DOHH2 (cell line): ENCODE results near the gene GDF10.

Source experiments
- EZH2phosphoT487 ChIP-seq: fragments of 200-600 bp; sonication (generic); IDR thresholded peaks from 2 replicates; pipeline ENCODE4 v1.6.1; 2017; ENCODE audit warnings: borderline replicate concordance, mild to moderate bottlenecking, antibody characterized with exemption, low read length, moderate library complexity, mixed read lengths
- TF ChIP-seq, protein P1 (sequence below): fragments of 200-600 bp; sonication (generic); IDR thresholded peaks from one replicate; pipeline ENCODE4 v1.5.1; 2014; ENCODE audit warnings: antibody characterized with exemption, mild to moderate bottlenecking, low read depth, low read length; ENCODE audit not compliant: poor library complexity, severe bottlenecking

DNA sequence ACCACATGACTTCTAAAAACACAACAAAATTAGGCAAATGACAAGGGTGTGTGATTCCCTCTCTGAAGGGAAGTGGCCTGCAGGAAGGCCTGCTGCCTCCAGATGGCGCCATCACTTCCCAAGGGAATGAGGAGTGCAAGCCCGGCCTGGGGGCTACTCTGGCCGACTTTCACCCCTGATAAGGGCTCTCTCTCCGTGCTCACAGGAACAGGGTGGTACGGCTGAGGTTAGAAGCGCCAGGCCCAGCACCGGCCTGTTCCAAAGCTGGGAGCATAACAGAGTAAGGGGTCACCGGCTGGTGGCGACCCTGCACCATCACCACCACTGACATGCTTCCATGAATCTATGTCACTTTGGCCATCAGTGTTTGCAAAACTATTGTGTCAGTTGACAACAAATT, 61.3 kb downstream of the GDF10 start:
- TF ChIP-seq, protein P1, sequence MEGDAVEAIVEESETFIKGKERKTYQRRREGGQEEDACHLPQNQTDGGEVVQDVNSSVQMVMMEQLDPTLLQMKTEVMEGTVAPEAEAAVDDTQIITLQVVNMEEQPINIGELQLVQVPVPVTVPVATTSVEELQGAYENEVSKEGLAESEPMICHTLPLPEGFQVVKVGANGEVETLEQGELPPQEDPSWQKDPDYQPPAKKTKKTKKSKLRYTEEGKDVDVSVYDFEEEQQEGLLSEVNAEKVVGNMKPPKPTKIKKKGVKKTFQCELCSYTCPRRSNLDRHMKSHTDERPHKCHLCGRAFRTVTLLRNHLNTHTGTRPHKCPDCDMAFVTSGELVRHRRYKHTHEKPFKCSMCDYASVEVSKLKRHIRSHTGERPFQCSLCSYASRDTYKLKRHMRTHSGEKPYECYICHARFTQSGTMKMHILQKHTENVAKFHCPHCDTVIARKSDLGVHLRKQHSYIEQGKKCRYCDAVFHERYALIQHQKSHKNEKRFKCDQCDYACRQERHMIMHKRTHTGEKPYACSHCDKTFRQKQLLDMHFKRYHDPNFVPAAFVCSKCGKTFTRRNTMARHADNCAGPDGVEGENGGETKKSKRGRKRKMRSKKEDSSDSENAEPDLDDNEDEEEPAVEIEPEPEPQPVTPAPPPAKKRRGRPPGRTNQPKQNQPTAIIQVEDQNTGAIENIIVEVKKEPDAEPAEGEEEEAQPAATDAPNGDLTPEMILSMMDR, result peak; percentile 86
- TF ChIP-seq EZH2phosphoT487, result no peak
